HCT116 (cell line): ENCODE measurements around the gene OTOGL.

Experiments used
- CTCF ChIP-seq, 3 experiments: fragments of 200-600 bp in 1 of 3; sonication (generic) in 1 of 3; IDR thresholded peaks in 2 of 3; conservative IDR thresholded peaks in 1 of 3; 2 replicates each; pipeline ENCODE4 v1.5.1; 2012 to 2017; ENCODE audit warnings: low read depth in 2 of 3, low read length in 2 of 3, antibody characterized with exemption in 1 of 3, borderline replicate concordance in 1 of 3, control low read depth in 1 of 3, mild to moderate bottlenecking in 1 of 3, mixed read lengths in 1 of 3, mixed run types in 1 of 3, moderate library complexity in 1 of 3; ENCODE audit not compliant: insufficient read depth in 1 of 3
- EZH2 ChIP-seq: fragments of 200-600 bp; sonication (generic); IDR thresholded peaks from 2 replicates; pipeline ENCODE4 v1.6.1; 2017; ENCODE audit warnings: antibody characterized with exemption, mixed run types
- ZBTB33 ChIP-seq: IDR thresholded peaks from 2 replicates; pipeline ENCODE4 v1.6.1; 2011; ENCODE audit warnings: mild to moderate bottlenecking, low read length, moderate library complexity; ENCODE audit not compliant: insufficient replicate concordance; ENCODE audit errors: extremely low read depth

GRCh38 chr12:80192087-80192486 lies 92.8 kb downstream of the OTOGL start:
- TF ChIP-seq ZBTB33 (no peak), CTCF (IDR thresholded peaks at IDR 0.05 in 2 of 3, conservative IDR thresholded peaks at IDR 0.05 in 1 of 3; ENCODE audit: borderline replicate concordance in 1 of 3, insufficient read depth in 1 of 3, low read depth in 2 of 3, low read length in 2 of 3) (no peak), EZH2 (no peak)
